ENCODE results near the gene SCEL. TPM values are rescaled to one million over a fixed set of nuclear protein-coding genes. Genes with fewer than 3 reads are reported as not detected.

Gene SCEL
- total and polyA plus RNA-seq, 2 donors (not counting 3 experiments of a cell fraction or from before 2014, with no cell fraction given) = not detected

DNA sequence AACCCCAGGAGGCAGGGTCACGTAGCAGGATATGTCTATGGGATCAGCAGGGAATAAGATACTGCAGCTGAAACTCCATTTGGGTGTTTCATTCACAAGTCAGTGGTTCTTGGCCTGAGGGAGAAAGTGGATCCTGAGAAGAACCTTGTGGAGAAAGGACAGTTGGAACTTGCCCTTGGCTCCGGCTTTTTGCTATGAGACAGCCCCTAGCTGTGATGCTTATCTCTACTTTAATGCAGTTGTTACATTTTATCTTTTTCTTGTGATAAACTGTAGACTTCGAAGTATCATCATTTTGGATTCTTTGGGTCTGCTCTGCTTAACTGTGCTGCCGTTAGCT, 6.0 kb upstream of the SCEL start:
- no peaks in the 10 kb centered on the region for H4K20me1 ChIP-seq (replicated peaks; ENCODE audit: control insufficient read depth, extremely low read depth, insufficient read depth, low read length)
- FAIRE-seq = no peak
- POLR2A ChIA-PET = no interaction called here

More for the DNA sequence above, 6.0 kb upstream of the SCEL start:
- DNase-seq (ENCODE audit: low read depth, low spot score) = no peak
- Histone ChIP-seq H3K27ac (ENCODE audit: insufficient read depth, low read depth, low read length) (no peak overlapping the region), H3K9me3 (replicated peaks; ENCODE audit: control insufficient read depth, insufficient read depth, low read length) (no peaks in the 10 kb centered on the region), H3K4me3 (replicated peaks in 1 of 3; ENCODE audit: insufficient read depth in 1 of 3, low read depth in 1 of 3, low read length in 3 of 3) (no peak overlapping the region), H3K4me2 (ENCODE audit: insufficient read depth, low read length) (no peak overlapping the region), H3K9me1 (replicated peaks; ENCODE audit: control insufficient read depth, extremely low read depth, insufficient read depth, low read length) (no peaks in the 10 kb centered on the region), H2AFZ (ENCODE audit: low read depth, low read length) (no peak overlapping the region), H3K27me3 (ENCODE audit: control insufficient read depth in 2 of 2, insufficient read depth in 2 of 2, low read length in 2 of 2) (peaks cover 0 to 2% of the 10 kb centered on the region in 2 experiments), H3K4me1 (ENCODE audit: control insufficient read depth, extremely low read depth, insufficient read depth, low read length) (no peaks in the 10 kb centered on the region), H3K79me2 (ENCODE audit: control insufficient read depth, insufficient read depth, low read length) (no peaks in the 10 kb centered on the region), H3K36me3 (ENCODE audit: control insufficient read depth in 2 of 2, extremely low read depth in 1 of 2, insufficient read depth in 2 of 2, low read length in 2 of 2) (no peaks in the 10 kb centered on the region), H3K9ac (replicated peaks; ENCODE audit: extremely low read depth, insufficient read depth, low read length) (no peak overlapping the region)
- intact Hi-C loops (cut with micrococcal nuclease) = no loop called here
- TF ChIP-seq FOS (IDR thresholded peaks at IDR 0.05; ENCODE audit: borderline replicate concordance, insufficient read depth, low read length) = no peak
- no peak for TF ChIP-seq JUN (IDR thresholded peaks at IDR 0.05; ENCODE audit: borderline replicate concordance, insufficient read depth, insufficient read length, low read depth)
- TF ChIP-seq GATA2 (IDR thresholded peaks at IDR 0.05; ENCODE audit: insufficient read depth, insufficient read length, low read depth, low read length) = no peak
- no peak for TF ChIP-seq POLR2A (IDR thresholded peaks at IDR 0.05; ENCODE audit: low read depth, low read length)
- no peak for TF ChIP-seq MYC (IDR thresholded peaks at IDR 0.05; ENCODE audit: low read depth, low read length)
- no peak for TF ChIP-seq EZH2 (IDR thresholded peaks at IDR 0.05; ENCODE audit: borderline replicate concordance, low read depth, low read length, severe bottlenecking)
- TF ChIP-seq, protein P1, sequence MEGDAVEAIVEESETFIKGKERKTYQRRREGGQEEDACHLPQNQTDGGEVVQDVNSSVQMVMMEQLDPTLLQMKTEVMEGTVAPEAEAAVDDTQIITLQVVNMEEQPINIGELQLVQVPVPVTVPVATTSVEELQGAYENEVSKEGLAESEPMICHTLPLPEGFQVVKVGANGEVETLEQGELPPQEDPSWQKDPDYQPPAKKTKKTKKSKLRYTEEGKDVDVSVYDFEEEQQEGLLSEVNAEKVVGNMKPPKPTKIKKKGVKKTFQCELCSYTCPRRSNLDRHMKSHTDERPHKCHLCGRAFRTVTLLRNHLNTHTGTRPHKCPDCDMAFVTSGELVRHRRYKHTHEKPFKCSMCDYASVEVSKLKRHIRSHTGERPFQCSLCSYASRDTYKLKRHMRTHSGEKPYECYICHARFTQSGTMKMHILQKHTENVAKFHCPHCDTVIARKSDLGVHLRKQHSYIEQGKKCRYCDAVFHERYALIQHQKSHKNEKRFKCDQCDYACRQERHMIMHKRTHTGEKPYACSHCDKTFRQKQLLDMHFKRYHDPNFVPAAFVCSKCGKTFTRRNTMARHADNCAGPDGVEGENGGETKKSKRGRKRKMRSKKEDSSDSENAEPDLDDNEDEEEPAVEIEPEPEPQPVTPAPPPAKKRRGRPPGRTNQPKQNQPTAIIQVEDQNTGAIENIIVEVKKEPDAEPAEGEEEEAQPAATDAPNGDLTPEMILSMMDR (IDR thresholded peaks at IDR 0.05; ENCODE audit: extremely low read depth in 1 of 2, insufficient read depth in 1 of 2, low read depth in 1 of 2, low read length in 2 of 2) = no peak
- TF ChIP-seq, protein P2, sequence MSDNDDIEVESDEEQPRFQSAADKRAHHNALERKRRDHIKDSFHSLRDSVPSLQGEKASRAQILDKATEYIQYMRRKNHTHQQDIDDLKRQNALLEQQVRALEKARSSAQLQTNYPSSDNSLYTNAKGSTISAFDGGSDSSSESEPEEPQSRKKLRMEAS (IDR thresholded peaks at IDR 0.05; ENCODE audit: insufficient read depth, insufficient read length) = no peak
- no peak for TF ChIP-seq POLR2AphosphoS5 (IDR thresholded peaks at IDR 0.05; ENCODE audit: insufficient read depth, low read depth, low read length)
- BruUV-seq (replicated peaks) = no TSS peak
- dilution Hi-C loops (cut with MboI; ENCODE audit: extremely low pct_ligation_motif_present, low sequenced_read_pairs) = no loop called here
- CTCF ChIA-PET = interaction anchor here (1.0 to 1.9 kb wide), 3 partner anchors 12 to 36 kb away, joined by 3 to 7 read pairs (median 7); no protein-coding TSS in a partner anchor

Measured in endothelial cell of umbilical vein (primary cell).